K562 (cell line): ENCODE results near the gene SDCCAG8. TPM values are rescaled to one million over a fixed set of nuclear protein-coding genes. Genes with fewer than 3 reads are reported as not detected.

ENCODE experiments used
- ATAC-seq: fragments of 200-7000 bp; cut with Tn5 transposase; 3 replicates; pipeline ENCODE4 v1.9.1; 2020; ENCODE audit warnings: moderate library complexity
- BruUV-seq: library from RNA; stranded (reverse); fragments of 400-500 nt; replicated peaks from 2 replicates; lab custom pipeline; 2021; lab: Mats Ljungman, UMichigan
- CTCF ChIA-PET: fragments of 300-600 bp; formaldehyde crosslinking; extraction: SDS; loops from one replicate; lab custom pipeline; 2021; ENCODE audit warnings: low intra/inter-chr PET ratio; lab: Yijun Ruan, JAX
- POLR2A ChIA-PET: fragments of 300-600, 350-650 bp; sonication (Branson Sonifier 250); formaldehyde crosslinking; extraction: SDS; loops from one replicate; lab custom pipeline; 2021; ENCODE audit warnings: antibody characterized with exemption, inconsistent platforms; lab: Yijun Ruan, JAX
- DNase-seq, 4 experiments: peaks; one replicate each; pipeline versions ENCODE4 v3.0.0 to v3.0.0-alpha.2; 2011 to 2018; ENCODE audit warnings: low spot score in 3 of 4, mixed read lengths in 3 of 4; ENCODE audit errors: extremely low read depth in 1 of 4
- FAIRE-seq: peaks from 2 replicates; lab custom pipeline; 2011; peaks lifted over from hg19 to GRCh38; lab: Jason Lieb, UNC
- H2AFZ ChIP-seq: 2 replicates; pipeline ENCODE4 v1.6.0; 2011; ENCODE audit warnings: low read depth, low read length, control low read depth, inconsistent platforms
- H3K27ac ChIP-seq: fragments of 200-600 bp; 3 replicates; pipeline ENCODE4 v1.8.0; 2011; ENCODE audit warnings: low read depth, mild to moderate bottlenecking, control low read depth, inconsistent platforms, low read length, moderate library complexity, mixed read lengths; ENCODE audit errors: extremely low read depth
- H3K27me3 ChIP-seq, 2 experiments: fragments of 300-600 bp in 1 of 2; 2 replicates in 1 of 2; 3 replicates in 1 of 2; pipeline versions ENCODE4 v1.6.0 to v1.8.0; 2011; ENCODE audit warnings: inconsistent platforms in 2 of 2, low read length in 2 of 2, mild to moderate bottlenecking in 1 of 2, mixed read lengths in 1 of 2, moderate library complexity in 1 of 2; ENCODE audit not compliant: control insufficient read depth in 2 of 2, insufficient read depth in 2 of 2
- H3K36me3 ChIP-seq: fragments of 300-600 bp; 3 replicates; pipeline ENCODE4 v1.8.0; 2011; ENCODE audit warnings: mild to moderate bottlenecking, low read length, inconsistent platforms; ENCODE audit not compliant: control insufficient read depth, insufficient read depth
- H3K4me1 ChIP-seq, 2 experiments: fragments of 200-600 bp in 1 of 2; replicated peaks in 1 of 2; 2 replicates in 1 of 2; 3 replicates in 1 of 2; pipeline versions ENCODE4 v1.5.1 to v1.8.0; 2011; ENCODE audit warnings: inconsistent platforms in 2 of 2, low read length in 2 of 2, mild to moderate bottlenecking in 1 of 2, mixed read lengths in 1 of 2, moderate library complexity in 1 of 2; ENCODE audit not compliant: control insufficient read depth in 2 of 2, insufficient read depth in 2 of 2
- H3K4me2 ChIP-seq: 2 replicates; pipeline ENCODE4 v1.6.1; 2011; ENCODE audit warnings: low read length, control low read depth, inconsistent platforms, mixed read lengths; ENCODE audit not compliant: insufficient read depth
- H3K4me3 ChIP-seq: fragments of 200-600 bp; sonication (generic), shearing (Covaris generic); 2 replicates; pipeline ENCODE4 v1.5.1; 2016; ENCODE audit warnings: control low read depth, inconsistent platforms
- H3K79me2 ChIP-seq: fragments of 200-600 bp; 3 replicates; pipeline ENCODE4 v1.8.0; 2011; ENCODE audit warnings: low read length, inconsistent platforms; ENCODE audit not compliant: control insufficient read depth, insufficient read depth
- H3K9ac ChIP-seq, 2 experiments: 2 replicates each; pipeline versions ENCODE4 v1.6.0 to v1.6.1; 2011; ENCODE audit warnings: low read depth in 2 of 2, low read length in 2 of 2, control low read depth in 1 of 2, inconsistent platforms in 1 of 2, mild to moderate bottlenecking in 1 of 2, mixed read lengths in 1 of 2; ENCODE audit not compliant: insufficient read depth in 1 of 2
- H3K9me1 ChIP-seq: one replicate; pipeline ENCODE4 v1.6.0; 2011; ENCODE audit warnings: inconsistent platforms, mild to moderate bottlenecking, low read length, moderate library complexity; ENCODE audit not compliant: control insufficient read depth, insufficient read depth
- H3K9me3 ChIP-seq: replicated peaks from 2 replicates; pipeline ENCODE4 v1.5.1; 2011; ENCODE audit warnings: low read depth, low read length, inconsistent platforms; ENCODE audit not compliant: control insufficient read depth, insufficient read depth
- H4K20me1 ChIP-seq: replicated peaks from 2 replicates; pipeline ENCODE4 v1.6.1; 2011; ENCODE audit warnings: low read length, inconsistent platforms, mixed read lengths; ENCODE audit not compliant: control insufficient read depth, insufficient read depth
- MAFF ChIP-seq: IDR thresholded peaks from 2 replicates; pipeline ENCODE4 v1.6.1; 2012; ENCODE audit warnings: low read length, improper control_type of control experiment
- MCM3 ChIP-seq: fragments of 450-650 bp; IDR thresholded peaks from 2 replicates; pipeline ENCODE4 v1.6.1; 2016
- NFIC ChIP-seq: fragments of 450-650 bp; IDR thresholded peaks from 2 replicates; pipeline ENCODE4 v1.6.1; 2017; ENCODE audit warnings: mild to moderate bottlenecking, inconsistent platforms
- RHOXF2B ChIP-seq: fragments of 250-450 bp; sonication (Bioruptor Pico); conservative IDR thresholded peaks from 2 replicates; pipeline ENCODE4 v1.5.1; 2021
- TRIM24 ChIP-seq, 2 experiments: fragments of 450-650 bp; IDR thresholded peaks; 2 replicates each; pipeline ENCODE4 v1.6.1; 2016
- ZNF232 ChIP-seq: sonication (generic); formaldehyde crosslinking; IDR thresholded peaks from 2 replicates; pipeline ENCODE4 v1.8.0; 2022; ENCODE audit warnings: mild to moderate bottlenecking, missing genetic modification reagents
- ZNF274 ChIP-seq: IDR thresholded peaks from 2 replicates; pipeline ENCODE4 v1.6.1; 2011; ENCODE audit warnings: low read depth, mild to moderate bottlenecking, low read length, moderate library complexity, borderline replicate concordance
- WGBS: fragments of 100-300 bp; shearing (Covaris generic); methylation state at CpG from one replicate; pipeline ENCODE4 v1.1.6; 2016; ENCODE audit warnings: low coverage, mixed read lengths; ENCODE audit not compliant: insufficient coverage; ENCODE audit errors: missing lambda C conversion rate; 5-methylcytosine and 5-hydroxymethylcytosine counted together
- in situ Hi-C: fragments of 300-500 bp; cut with MboI; formaldehyde crosslinking; loops from 4 replicates; pipeline ENCODE4 v1.15.0; 2018; ENCODE audit warnings: inconsistent platforms, mixed read lengths
- intact Hi-C: fragments of 100-400 bp; cut with micrococcal nuclease; formaldehyde crosslinking; loops from 2 replicates; pipeline ENCODE4 v1.14.2; 2022
- polyA plus RNA-seq, 8 experiments: library from polyadenylated mRNA; depleted of rRNA in 4 of 8; stranded (reverse) in 5 of 8; unstranded in 3 of 8; fragments of >200 nt; fragmentation: Nextera tagmentation in 2 of 8; fragmentation: Illumina TruSeq in 1 of 8; extraction: Ambion mirVana in 2 of 8; extraction: Trizol in 1 of 8; gene quantifications; 2 replicates each; pipeline versions ENCODE4 v1.2.1 to v1.2.3, GENCODE V29; 2011 to 2014; ENCODE audit warnings: inconsistent platforms in 1 of 8, missing spikeins in 1 of 8
- total RNA-seq, 7 experiments: library from RNA; depleted of rRNA in 6 of 7; stranded (reverse); fragments of >200 nt in 6 of 7; fragmentation: Illumina TruSeq in 2 of 7; extraction: Trizol in 2 of 7; gene quantifications; 2 replicates each; pipeline versions ENCODE4 v1.2.1 to v1.2.3, GENCODE V29; 2011 to 2021; ENCODE audit warnings: low replicate concordance in 1 of 7
- TF ChIP-seq, protein P1 (sequence below): fragments of 450-650 bp; IDR thresholded peaks from one replicate; pipeline ENCODE4 v1.6.1; 2018; ENCODE audit warnings: mild to moderate bottlenecking, moderate library complexity; ENCODE audit not compliant: partially characterized antibody
- TF ChIP-seq, protein P2 (sequence below): fragments of 450-650 bp; IDR thresholded peaks from 2 replicates; pipeline ENCODE4 v1.7.1; 2018; ENCODE audit warnings: mild to moderate bottlenecking, low read depth; ENCODE audit not compliant: partially characterized antibody
- TF ChIP-seq, protein P3 (sequence below): sonication (generic); formaldehyde crosslinking; IDR thresholded peaks from 2 replicates; pipeline ENCODE4 v1.8.1; 2023; ENCODE audit warnings: mild to moderate bottlenecking, missing genetic modification reagents, moderate library complexity

Gene SDCCAG8
- total and polyA plus RNA-seq, 9 of the 15 experiments (the other 6 are each of a cell fraction or from before 2014, with no cell fraction given) = 17.9 to 36.7 (median 25.4) TPM

DNA sequence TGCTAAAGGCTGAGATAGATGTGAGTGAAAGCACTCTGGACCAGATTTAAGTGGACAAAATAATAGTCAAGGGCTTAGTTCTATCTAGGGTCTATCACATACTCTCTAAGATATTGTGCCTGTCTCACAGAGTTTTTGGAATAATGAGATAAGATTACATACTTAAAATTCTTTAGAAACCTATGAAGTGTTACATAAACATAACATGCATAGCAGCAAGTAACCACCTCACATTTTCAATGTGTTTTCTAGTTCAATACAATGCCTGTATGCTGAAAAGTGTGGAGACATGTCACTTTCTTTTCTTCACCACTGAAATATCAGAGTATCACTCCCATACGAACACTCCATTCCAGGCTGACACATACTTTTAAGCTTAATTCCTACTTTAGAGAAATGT, 16.2 kb downstream of the SDCCAG8 start:
- Histone ChIP-seq H2AFZ (no peak overlapping the region), H3K9me1 (no peaks in the 10 kb centered on the region), H3K27me3 (no peaks in the 10 kb centered on the region), H4K20me1 (no peaks in the 10 kb centered on the region), H3K36me3 (peaks cover 29% of the 10 kb centered on the region; the same call in 2 of the 3 replicates), H3K4me1 (peaks cover 19 to 35% of the 10 kb centered on the region in 2 experiments), H3K27ac (no peak overlapping the region), H3K4me3 (no peak overlapping the region), H3K9ac (no peak overlapping the region), H3K9me3 (no peaks in the 10 kb centered on the region), H3K79me2 (peaks cover 14% of the 10 kb centered on the region; the same call in 2 of the 3 replicates), H3K4me2 (no peak overlapping the region)
- ATAC-seq = no peak
- DNase-seq = no peak
- FAIRE-seq = no peak
- CTCF ChIA-PET = no interaction called here
- no peak for TF ChIP-seq TRIM24 (IDR thresholded peaks at IDR 0.05)
- no peak for TF ChIP-seq ZNF232 (CRISPR knock-in tag)
- TF ChIP-seq MCM3 = no peak
- TF ChIP-seq MAFF = no peak
- no peak for TF ChIP-seq NFIC
- TF ChIP-seq, protein P1, sequence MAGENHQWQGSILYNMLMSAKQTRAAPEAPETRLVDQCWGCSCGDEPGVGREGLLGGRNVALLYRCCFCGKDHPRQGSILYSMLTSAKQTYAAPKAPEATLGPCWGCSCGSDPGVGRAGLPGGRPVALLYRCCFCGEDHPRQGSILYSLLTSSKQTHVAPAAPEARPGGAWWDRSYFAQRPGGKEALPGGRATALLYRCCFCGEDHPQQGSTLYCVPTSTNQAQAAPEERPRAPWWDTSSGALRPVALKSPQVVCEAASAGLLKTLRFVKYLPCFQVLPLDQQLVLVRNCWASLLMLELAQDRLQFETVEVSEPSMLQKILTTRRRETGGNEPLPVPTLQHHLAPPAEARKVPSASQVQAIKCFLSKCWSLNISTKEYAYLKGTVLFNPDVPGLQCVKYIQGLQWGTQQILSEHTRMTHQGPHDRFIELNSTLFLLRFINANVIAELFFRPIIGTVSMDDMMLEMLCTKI = no peak
- TF ChIP-seq, protein P2, sequence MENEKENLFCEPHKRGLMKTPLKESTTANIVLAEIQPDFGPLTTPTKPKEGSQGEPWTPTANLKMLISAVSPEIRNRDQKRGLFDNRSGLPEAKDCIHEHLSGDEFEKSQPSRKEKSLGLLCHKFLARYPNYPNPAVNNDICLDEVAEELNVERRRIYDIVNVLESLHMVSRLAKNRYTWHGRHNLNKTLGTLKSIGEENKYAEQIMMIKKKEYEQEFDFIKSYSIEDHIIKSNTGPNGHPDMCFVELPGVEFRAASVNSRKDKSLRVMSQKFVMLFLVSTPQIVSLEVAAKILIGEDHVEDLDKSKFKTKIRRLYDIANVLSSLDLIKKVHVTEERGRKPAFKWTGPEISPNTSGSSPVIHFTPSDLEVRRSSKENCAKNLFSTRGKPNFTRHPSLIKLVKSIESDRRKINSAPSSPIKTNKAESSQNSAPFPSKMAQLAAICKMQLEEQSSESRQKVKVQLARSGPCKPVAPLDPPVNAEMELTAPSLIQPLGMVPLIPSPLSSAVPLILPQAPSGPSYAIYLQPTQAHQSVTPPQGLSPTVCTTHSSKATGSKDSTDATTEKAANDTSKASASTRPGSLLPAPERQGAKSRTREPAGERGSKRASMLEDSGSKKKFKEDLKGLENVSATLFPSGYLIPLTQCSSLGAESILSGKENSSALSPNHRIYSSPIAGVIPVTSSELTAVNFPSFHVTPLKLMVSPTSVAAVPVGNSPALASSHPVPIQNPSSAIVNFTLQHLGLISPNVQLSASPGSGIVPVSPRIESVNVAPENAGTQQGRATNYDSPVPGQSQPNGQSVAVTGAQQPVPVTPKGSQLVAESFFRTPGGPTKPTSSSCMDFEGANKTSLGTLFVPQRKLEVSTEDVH = no peak
- no peak for TF ChIP-seq ZNF274
- no peak for TF ChIP-seq RHOXF2B (CRISPR knock-in tag)
- TF ChIP-seq, protein P3, sequence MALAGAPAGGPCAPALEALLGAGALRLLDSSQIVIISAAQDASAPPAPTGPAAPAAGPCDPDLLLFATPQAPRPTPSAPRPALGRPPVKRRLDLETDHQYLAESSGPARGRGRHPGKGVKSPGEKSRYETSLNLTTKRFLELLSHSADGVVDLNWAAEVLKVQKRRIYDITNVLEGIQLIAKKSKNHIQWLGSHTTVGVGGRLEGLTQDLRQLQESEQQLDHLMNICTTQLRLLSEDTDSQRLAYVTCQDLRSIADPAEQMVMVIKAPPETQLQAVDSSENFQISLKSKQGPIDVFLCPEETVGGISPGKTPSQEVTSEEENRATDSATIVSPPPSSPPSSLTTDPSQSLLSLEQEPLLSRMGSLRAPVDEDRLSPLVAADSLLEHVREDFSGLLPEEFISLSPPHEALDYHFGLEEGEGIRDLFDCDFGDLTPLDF (CRISPR knock-in tag) = no peak
- no TSS peak for BruUV-seq
- 82% methylated on average over 1 of the region's 1 CpG for WGBS
- in situ Hi-C loops = no loop called here
- POLR2A ChIA-PET = interaction anchor here (1.1 to 2.2 kb wide), 2 partner anchors 15 to 17 kb away, joined by 3 to 7 read pairs; partner anchors contain the start of genes CEP170 and SDCCAG8
- intact Hi-C loops = no loop called here
